NCI-H2227 (cell line): Measurements from ENCODE around the gene LITAFD.
A peak's percentile ranks its signal among the peaks of the same experiment; 100 is the strongest.
"Not testable (repeated sequence)": the region's sequence is repeated elsewhere in the genome, so short reads cannot be mapped to it uniquely, and the experiment has no call there.

Experiments used
- DNase-seq: peaks from one replicate; lab custom pipeline; 2025; ENCODE audit not compliant: unreplicated experiment; lab: John Stamatoyannopoulos, UW

LITAFD gene

GRCh38 chr16:8855972-8856371, 26.2 kb upstream of the LITAFD start:
- DNase-seq, result no peak

GRCh38 chr16:8858994-8859912, 22.9 kb upstream of the LITAFD start:
- DNase-seq, result no peak

- no peak for DNase-seq
Observed at GRCh38 chr16:8859913-8860881, 22.0 kb upstream of the LITAFD start.

DNA sequence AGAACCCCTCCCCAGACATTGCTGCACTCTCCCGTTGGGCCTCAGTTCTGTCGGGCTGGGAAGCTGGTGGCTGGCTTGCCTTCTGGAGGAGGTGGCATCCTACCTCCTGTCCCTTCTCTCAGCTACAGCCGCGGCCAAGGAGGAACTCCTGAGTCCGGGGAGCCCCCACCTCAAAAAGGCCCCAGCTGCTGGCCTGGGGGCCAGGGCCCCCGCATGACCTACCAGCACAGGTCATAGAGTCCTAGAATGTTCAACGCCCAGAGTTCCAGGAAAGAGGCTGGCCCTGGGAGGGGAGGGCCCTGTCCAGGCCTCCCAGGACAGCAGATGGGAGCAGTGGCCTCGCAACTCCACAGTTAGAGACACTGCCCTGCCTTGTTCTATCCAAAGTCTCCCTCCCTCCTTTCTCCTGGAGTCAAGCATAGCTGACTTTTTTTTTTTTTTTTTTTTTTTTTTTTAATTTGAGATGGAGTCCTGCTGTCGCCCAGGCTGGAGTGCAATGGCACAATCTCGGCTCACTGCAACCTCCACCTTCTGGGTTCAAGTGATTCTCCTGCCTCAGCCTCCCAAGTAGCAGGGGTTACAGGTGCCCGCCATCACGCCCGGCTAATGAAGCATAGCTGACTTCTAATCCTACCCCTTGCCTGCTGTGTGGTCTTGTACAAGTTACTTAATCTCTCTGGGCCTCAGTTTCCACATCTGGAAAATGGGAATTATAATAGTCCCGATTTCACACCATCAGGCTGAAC, 20.4 kb upstream of the LITAFD start:
- no peak for DNase-seq

GRCh38 chr16:8862309-8863130, 19.6 kb upstream of the LITAFD start:
- no peak for DNase-seq

DNA sequence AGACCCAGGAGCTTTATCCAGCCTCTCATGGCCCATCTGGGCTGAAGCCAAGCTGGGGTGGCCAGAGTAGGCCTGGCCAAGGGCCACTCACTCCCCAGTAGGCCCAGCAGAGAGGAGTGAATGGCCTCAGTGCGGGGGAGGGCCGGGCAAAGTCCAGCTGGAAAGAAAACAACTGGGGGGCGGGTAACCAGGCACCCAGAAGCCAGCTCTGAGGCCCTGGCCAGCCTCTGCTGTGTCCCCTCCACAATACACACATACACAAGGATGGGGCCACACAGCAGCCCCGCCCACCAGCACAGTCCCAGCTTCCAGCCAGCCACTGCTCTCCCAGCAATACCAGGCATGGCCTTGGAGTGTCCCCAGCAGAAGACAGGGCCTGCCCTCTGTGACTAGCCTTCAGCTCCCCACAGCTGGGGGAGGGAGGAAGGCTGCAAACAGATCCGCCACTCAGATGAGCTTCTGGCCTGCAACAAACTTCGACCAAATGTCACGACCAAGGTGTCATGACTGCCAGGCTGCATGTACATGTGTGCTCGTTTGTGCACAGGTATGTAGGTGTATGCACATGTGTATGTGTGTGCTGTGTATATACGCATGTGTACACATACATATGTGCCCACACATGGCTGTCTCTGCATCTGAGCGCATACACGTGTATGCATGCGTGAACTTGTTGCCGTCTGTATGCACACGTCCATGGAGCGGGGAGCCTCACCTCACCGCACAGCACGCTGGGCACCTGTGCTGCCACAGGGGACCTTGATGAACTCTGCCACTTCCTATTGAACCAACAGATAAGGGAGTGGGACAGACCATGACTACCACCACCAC, 18.3 kb upstream of the LITAFD start:
- no peak for DNase-seq

- no peak for DNase-seq
Observed at GRCh38 chr16:8864480-8865110, 17.6 kb upstream of the LITAFD start.

DNA sequence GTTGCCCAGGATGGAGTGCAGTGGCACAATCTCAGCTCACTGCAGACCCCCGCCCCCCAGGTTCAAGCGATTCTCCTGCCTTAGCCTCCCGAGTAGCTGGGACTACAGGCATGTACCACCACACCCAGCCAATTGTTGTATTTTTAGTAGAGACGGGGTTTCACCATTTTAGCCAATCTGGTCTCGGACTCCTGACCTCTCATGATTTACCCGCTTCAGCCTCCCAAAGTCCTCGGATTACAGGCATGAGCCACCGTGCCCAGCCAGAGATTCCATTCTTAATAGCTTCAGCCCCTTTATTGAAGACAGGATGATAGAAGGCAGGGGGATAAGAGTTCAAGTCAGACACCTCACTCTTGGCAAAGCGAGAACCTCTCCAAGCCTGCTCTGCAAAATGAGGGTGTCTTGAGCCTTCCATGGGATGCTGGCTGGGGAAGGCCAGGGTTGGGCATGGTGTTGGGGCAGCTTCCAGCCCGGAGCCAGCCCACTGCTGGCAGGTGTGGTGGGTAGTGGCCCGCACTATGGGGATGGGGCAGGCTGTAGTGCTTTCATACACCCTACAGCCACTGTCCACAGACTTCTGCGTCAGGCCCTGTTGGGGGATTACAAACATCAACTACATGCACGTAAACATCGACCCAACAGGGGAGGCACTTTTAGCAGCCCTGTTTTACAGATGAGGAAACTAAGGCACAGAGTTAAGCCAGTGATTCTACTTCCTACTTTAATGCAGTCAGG, 16.8 kb upstream of the LITAFD start:
- no peak for DNase-seq

- peak; percentile 83 for DNase-seq
Observed at GRCh38 chr16:8866118-8866883, 15.8 kb upstream of the LITAFD start.

DNA sequence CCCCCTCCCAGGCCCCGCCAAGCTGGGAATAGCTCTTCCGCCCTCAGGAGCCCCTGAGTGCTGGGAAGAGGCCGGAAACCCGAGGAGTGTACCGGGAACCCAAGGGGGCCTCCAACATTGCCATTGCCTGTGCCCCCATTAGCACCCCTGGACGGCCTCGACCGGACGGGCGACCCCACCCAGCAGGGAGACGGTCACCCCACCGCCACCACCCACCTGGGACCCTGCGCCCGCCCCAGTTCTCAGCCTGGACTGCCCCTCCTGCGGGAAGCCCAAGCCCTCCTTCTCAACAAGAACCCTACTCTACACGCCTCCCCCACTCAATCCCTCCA, 15.3 kb upstream of the LITAFD start:
- DNase-seq, result no peak

DNA sequence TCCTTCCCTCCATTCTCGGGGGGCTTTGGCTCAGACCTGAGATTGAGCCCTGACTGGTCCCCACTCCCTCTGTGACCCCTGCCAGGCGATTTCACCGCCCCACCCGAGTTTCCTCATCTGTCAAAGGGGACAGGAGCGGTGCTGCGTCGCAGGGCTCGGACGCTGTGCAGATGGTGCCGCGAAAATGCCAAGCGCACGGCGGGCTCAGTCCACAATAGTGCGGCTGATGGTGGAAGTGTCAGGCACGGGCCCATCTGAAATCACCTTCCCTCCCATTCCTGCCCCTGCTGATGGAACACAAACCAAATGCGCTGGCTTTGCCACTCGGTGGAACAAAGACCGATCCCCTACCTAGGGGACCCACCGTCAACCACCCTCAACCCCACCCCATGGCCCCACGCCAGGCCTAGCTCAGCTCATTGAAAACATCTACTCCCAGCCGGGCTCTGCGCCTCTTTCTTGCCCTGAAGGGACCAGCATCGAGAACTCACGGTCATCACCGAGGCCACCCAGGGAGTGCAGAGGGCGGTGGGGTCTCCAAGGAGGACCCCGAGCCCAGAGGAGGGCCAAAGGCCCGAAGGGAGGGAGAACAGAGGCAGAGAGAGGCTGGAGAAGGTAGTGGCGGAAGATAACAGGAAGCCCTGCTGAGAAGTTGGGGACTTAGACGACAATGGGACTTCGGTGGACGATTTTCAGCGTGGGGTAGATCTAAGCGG, 14.8 kb upstream of the LITAFD start:
- no peak for DNase-seq

DNA sequence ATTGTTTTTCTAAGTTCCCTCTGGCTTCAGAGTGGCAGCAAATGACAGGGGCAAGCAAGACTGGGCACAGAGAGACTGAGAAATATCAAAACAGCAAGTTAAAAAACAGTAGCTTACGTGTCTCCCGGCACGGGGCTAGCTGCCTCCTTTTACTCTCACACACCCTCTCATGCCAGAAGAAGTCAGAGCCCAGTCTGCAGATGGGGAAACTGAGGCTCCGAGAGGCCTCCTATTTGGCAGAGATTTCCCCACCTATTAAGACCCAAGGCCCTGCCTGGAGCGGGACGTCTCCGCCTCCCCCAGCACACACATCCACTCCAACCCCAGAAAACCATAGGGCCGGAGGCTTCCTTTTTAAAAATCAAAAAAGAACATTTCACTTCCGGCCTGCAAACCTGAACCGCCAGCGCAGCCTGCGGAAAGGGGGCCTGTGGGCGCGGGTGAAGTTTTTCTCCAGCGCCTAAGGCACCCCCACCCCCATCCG, 14.2 kb upstream of the LITAFD start:
- no peak for DNase-seq

DNA sequence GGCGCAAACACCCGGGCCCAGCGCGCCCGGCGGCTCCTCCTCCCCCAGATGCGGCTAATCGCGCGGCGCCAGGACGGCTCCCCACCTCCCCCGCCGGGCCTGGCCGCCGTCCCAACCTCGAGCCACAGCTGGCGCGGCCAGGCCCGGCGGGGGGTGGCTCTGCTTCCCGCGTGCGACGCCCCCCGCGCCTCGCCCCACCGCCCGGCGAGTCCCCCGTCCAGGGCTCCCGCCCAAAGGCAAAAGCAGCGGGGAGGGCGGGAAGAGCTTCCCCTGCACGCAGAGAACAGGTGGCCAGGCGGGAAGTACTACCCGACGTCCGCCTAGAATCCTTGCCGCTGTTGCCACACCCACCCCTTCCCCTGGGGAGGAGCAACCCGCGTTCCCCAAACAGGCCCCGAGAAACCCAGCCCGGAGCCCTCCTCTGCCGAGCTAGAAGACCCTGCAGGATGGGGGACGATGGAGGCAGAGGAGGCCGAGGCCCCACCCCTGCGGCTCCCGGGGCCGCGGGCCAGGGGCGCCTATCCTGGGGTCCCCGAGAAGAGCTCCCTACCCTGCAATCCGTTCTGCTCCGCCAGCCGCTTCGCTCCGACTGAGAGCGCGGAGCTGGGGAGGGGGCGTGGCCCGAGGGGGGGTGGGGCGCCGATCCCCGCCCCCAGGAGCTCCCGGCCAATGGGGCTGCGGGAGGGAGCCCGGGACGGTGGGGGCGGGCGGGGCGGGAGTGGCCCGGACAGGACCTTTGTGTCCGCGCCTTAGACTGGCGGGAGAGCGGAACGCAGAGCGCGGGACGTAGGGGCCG, 13.5 kb upstream of the LITAFD start, which contains the start of gene CARHSP1:
TSS of gene CARHSP1 (minus strand) at position 591 of the 796 bp plus-strand sequence. CDS start 9,678 bp downstream, outside the sequence.
- DNase-seq, result peak; percentile 96

- DNase-seq, result peak; percentile 29
Observed at GRCh38 chr16:8869212-8869987, 12.8 kb upstream of the LITAFD start.

GRCh38 chr16:8869988-8870241, 12.2 kb upstream of the LITAFD start:
- not testable (repeated sequence) for DNase-seq
